GM19351 (cell line): ENCODE data around the gene LATS1.
"Not testable (repeated sequence)": the region's sequence is repeated elsewhere in the genome, so short reads cannot be mapped to it uniquely, and the experiment has no call there.

ENCODE experiments used
- ATAC-seq: cut with Tn5 transposase; IDR thresholded peaks from one replicate; pipeline ENCODE4 v1.9.1; 2021; ENCODE audit warnings: mild to moderate bottlenecking, moderate library complexity; ENCODE audit not compliant: unreplicated experiment

LATS1 gene

GRCh38 chr6:149729824-149730223 is 11.9 kb upstream of the LATS1 start:
- ATAC-seq: no peak

- ATAC-seq: no peak
Observed at GRCh38 chr6:149728499-149729234, 10.8 kb upstream of the LATS1 start.

- ATAC-seq: no peak
Observed at GRCh38 chr6:149727793-149728498, 10.0 kb upstream of the LATS1 start.

GRCh38 chr6:149725785-149726184 is 7.9 kb upstream of the LATS1 start:
- no peak for ATAC-seq

- ATAC-seq: no peak
Observed at GRCh38 chr6:149723771-149724417, 6.0 kb upstream of the LATS1 start.

DNA sequence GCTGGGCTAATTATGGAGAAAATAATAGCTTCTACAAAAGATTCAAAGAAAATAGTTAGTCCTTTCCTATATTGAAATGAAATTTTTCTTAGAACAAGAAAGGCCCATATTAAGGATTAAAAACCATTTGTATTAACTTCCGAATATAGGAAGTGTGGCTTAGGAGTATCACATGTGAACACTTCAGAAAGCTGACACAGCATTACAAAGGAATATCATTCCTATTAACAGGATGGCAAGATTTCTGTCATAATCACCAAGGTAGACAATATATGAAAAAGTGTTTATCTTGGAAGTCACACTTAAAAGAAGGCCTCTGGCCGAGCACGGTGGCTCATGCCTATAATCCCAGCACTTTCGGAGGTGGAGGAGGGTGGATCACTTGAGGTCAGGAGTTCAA is 5.4 kb upstream of the LATS1 start:
- ATAC-seq: no peak

GRCh38 chr6:149719531-149719930 is 1.6 kb upstream of the LATS1 start:
- no peak for ATAC-seq

- no peak for ATAC-seq
Observed at GRCh38 chr6:149717255-149717587, 680 bp downstream of the LATS1 start.

- ATAC-seq: no peak
Observed at GRCh38 chr6:149716181-149716963, 1.5 kb downstream of the LATS1 start.

DNA sequence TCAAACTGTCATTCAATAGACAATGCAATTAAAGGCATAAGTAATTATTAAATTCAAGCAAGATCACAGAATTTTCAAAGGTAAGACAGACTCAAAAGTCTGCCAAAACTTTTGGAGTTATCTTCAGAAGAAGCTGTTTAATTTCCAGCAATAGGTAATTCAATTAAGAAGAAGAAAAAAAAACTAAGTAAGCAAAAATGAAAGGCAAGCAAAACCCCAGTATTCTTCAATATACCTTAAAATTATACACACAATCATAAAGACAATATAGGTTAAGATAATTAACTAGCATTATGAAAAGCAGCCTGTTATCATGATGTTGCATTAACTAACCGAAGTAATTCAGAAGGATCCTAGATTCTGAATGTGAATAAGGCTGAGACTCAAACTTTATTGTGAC is 3.5 kb downstream of the LATS1 start:
- ATAC-seq: no peak

GRCh38 chr6:149711711-149712110 is 6.2 kb downstream of the LATS1 start:
- ATAC-seq: no peak

DNA sequence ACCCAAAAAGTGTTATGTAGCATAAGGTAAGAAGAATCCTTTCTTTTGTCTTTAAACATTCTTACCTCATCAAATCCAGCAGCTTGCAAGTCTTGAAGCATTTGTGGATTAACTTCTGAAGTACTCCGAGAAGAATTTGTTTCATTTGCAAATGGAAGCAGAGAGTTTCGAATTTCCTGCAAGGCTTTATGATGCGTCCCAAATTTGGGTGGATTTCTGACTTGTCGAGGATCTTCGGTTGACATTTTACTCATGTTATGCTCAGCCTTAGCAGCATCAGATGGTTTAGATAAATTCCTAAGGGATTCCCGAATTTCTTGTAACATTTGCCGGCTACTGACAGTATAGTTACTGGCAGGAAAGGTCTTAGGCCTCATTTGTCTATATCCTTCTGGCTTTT is 16.2 kb downstream of the LATS1 start:
- no peak for ATAC-seq

GRCh38 chr6:149699150-149699549 is 18.8 kb downstream of the LATS1 start:
- no peak for ATAC-seq

DNA sequence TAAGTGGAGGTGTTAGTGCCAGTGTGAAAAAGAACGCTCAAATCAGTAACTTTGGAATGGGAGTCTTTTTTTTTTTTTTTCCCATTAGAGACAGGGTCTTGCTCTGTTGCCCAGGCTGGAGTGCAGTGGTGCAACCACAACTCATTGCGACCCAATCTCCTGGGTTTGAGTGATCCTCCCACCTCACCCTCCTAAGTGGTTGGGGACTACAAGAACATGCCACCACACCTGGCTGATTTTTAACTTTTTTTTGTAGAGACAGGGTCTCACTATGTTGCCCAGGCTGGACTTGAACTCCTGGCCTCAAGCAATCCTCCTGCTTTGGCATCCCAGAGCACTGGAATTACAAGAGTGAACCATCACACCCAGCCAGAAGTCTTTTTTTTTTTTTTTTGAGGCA is 19.7 kb downstream of the LATS1 start:
- ATAC-seq: no peak

DNA sequence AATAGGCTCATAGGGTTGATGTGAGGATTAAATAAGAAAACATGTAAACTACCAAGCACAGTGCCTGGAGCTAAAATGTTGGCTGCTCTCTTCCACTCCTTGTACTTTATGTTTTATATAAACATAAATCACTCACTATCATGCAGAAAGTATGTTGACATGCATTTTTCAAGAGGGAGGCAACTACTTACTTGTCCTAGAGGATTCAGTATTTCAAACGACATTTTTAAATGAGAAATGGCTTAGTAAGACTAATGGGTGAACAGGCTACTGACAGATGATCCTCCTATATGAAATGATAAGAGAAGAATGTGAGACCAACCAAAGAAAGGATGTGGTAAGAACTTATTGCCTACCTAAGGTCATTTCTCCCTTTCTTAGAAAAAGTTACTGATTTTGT is 21.0 kb downstream of the LATS1 start:
- ATAC-seq: no peak

DNA sequence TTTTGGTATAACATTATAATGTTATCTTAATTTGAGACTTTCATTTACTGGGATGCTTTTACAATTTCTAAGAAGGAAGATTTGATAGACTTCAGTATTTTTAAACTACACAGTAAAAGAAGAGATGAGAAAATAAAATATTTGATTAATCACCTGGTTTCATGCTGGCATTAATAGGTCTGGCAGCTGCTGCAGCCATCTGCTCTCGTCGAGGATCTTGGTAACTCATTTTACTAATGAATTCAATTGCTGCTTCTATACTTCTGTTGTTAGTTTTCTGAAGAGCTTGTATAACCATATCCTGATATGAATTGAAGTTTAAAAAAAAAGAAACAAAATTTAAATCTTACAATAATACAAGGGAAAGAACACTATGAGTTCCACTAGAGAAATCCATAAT is 23.0 kb downstream of the LATS1 start:
- no peak for ATAC-seq

GRCh38 chr6:149691201-149691600 is 26.7 kb downstream of the LATS1 start:
- no peak for ATAC-seq

GRCh38 chr6:149686230-149686629 is 31.7 kb downstream of the LATS1 start:
- ATAC-seq: no peak

GRCh38 chr6:149683256-149683859 is 34.5 kb downstream of the LATS1 start:
- no peak for ATAC-seq

GRCh38 chr6:149681845-149682244 is 36.1 kb downstream of the LATS1 start:
- not testable (repeated sequence) for ATAC-seq

GRCh38 chr6:149681209-149681608 is 36.7 kb downstream of the LATS1 start:
- no peak for ATAC-seq
